Panc1 (cell line): ENCODE results near the gene GULP1.

Source experiments
- CTCF ChIP-seq: fragments of 450-650 bp; IDR thresholded peaks from 2 replicates; pipeline ENCODE4 v1.5.1; 2017; ENCODE audit warnings: mild to moderate bottlenecking
- POLR2AphosphoS5 ChIP-seq: IDR thresholded peaks from 2 replicates; pipeline ENCODE4 v1.6.1; 2012; ENCODE audit warnings: mild to moderate bottlenecking, low read depth, low read length, moderate library complexity

- TF ChIP-seq CTCF (no peak), POLR2AphosphoS5 (no peak)
These were observed 151.5 kb downstream of the GULP1 start for GRCh38 chr2:188443207-188443606.
